CD4-positive, alpha-beta T cell treated with Interleukin-10 for 1 hour (primary cell): ENCODE data around the gene CISH.

Experiments
- DNase-seq: peaks from one replicate; pipeline ENCODE4 v3.0.0-alpha.2; 2020

Gene CISH

GRCh38 chr3:50568947-50569749, 42.4 kb downstream of the CISH start, which contains the start of gene HEMK1:
Gene HEMK1, plus strand, starts transcription at chr3:50569522. Its CDS starts 1,583 bp downstream, at chr3:50571105.
- peak; percentile 94 for DNase-seq

- DNase-seq = peak; percentile 97
These were observed 44.0 kb downstream of the CISH start, which contains the start of gene C3orf18 for GRCh38 chr3:50567386-50568167. Gene C3orf18, minus strand, starts transcription at chr3:50567747. Its CDS starts 2,048 bp downstream, at chr3:50565699.

GRCh38 chr3:50567011-50567385, 44.6 kb downstream of the CISH start:
- no peak for DNase-seq

- DNase-seq = no peak
These were observed 47.3 kb downstream of the CISH start for GRCh38 chr3:50564321-50564720.

- no peak for DNase-seq
These were observed 47.7 kb downstream of the CISH start for GRCh38 chr3:50563867-50564266.

- DNase-seq = no peak
These were observed 48.7 kb downstream of the CISH start for GRCh38 chr3:50562861-50563260.

- no peak for DNase-seq
These were observed 51.9 kb downstream of the CISH start for GRCh38 chr3:50559702-50560101.

GRCh38 chr3:50557915-50558314, 53.7 kb downstream of the CISH start:
- DNase-seq = no peak

- no peak for DNase-seq
These were observed 54.5 kb downstream of the CISH start for GRCh38 chr3:50557106-50557505.
